NCI-H187 (cell line): Measurements from ENCODE around the gene PAM.
"Not testable (repeated sequence)": the region's sequence is repeated elsewhere in the genome, so short reads cannot be mapped to it uniquely, and the experiment has no call there.

ENCODE experiments used
- DNase-seq, 2 experiments: peaks; one replicate each; lab custom pipeline; 2025; lab: John Stamatoyannopoulos, UW

PAM gene

DNA sequence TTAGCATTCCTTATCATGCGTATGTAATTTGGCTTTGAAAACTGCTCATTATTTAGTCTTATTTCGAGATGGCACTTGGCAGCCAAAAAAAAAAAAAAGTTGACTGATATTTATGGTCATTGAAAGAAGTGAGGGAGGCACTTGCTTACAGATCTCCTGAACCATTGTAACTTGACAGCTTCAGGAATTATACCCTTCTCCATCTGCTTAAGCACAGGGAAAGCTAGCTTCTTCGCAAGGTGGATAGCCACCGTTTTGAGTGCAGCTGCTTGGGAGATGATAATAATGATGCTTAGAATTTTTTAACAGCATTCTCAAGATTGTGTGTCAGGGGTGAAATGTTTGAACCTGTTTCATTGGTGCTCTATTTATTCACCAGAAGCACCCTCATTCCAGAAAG, 248.8 kb downstream of the PAM start:
- no peak for DNase-seq

DNA sequence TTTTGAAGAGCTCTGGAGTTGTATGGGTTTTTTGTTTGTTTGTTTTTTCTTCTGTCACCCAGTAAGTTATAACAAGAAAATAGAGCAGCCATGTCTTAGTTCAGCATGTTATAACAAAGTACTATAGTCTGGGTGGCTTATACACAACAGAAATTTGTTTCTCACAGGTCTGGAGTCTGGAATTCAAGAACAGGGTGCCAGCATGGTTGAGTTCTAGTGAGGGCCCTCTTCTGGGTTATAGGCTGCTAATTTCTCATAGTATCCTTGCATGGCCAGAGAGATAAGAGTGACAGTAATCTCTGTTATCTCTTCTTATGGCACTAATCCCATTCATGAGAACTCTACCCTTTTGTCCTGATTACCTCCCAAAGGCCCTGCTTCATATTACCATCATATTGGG, 250.2 kb downstream of the PAM start:
- no peak for DNase-seq

DNA sequence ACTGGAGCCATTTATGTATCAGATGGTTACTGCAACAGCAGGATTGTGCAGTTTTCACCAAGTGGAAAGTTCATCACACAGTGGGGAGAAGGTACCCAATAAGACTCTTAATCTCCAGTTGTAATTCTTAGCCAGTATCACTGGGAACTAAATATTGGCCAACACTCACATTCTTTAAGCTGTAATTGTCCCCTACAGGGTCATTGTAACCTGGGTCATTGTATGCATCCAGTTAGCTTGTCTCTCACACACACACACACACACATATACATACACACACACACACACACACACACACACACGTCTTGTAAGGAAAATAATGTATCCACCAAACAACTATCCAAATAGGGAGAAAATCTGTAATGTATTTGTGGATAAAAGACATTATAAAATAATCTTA, 251.8 kb downstream of the PAM start:
- DNase-seq, result no peak

DNA sequence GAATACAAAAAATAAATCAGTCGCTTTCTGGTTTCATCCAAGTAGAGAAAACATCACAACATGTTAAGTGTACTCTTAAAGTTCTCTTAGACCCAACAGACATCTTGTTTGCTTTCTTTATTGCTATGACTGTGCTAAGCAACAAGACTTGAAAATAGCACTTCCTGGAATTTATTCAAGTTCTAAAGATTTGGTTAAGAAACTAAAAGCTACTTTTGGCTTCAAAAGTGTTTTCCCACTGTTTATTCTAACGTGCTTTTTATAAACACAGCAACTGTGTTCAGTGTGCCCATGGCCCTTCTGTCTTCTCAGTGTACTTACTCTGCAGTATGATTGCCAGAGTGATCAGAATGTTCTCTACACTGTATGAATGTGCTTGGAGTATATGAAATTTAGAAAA, 255.1 kb downstream of the PAM start:
- DNase-seq, result no peak

DNA sequence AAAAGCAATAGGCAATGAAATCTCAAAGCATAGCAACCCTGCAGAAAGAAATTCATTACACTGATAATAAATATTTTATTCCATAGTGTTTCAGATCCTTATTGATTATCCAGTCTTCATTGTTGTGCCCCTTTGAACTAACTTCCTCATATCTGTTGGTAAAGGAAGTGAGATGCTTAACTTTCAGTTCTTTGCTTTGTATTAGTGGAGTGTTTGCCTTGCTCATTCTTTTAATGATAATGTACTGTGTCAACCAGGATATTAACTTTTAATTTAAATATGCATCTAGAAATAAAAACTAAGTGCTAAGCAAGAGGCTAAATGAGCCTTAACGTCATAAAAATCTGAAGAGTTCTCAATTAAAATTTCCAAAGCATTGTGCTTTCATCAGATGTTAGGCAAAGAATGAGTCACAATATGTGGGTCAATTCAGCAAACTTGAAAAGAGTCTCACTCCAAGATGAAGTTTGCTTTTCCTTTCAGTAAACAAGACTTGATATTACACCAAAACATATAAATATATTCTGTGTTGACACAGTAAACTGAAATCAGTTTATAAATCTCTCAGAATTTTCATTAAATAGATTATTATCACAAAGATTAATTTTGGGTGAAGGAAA, 258.9 kb downstream of the PAM start:
- DNase-seq, result no peak

DNA sequence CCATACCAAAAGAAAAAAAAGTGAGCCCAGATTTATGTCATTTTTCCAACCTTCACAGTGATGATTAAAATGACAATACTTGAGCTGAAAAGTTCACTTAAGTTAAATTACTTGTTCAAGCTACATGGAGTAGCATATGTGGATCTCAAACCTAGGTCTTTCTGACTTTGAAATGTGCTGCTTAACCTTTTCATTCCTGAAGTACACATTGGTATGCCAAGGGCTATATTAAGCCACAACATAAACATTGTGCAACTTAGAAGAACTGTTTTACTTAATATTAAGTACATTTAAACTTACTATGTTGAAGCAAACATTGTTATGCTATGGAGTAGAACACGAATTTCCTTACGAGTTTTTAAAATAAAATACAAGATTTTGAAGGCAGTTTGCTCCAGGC, 259.9 kb downstream of the PAM start:
- no peak for DNase-seq

DNA sequence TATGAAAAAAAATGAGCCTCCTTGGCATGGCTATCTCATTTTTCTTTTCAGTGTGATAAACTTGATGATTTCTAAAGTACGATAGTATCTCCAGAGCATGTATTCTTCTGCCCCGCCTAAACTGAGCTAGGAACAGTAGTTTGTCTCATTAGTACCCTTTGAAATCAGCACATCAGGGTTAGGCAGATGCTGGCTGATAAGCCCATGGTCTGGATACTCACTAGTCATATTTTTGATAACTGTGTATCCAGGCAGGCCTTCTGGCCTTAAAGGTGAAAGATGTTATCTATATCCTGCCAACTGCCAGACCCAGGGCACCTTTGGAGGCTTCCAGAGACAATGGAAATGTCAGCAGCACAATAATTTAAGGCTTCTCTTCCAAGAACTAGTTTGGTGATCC, 261.1 kb downstream of the PAM start:
- no peak for DNase-seq

DNA sequence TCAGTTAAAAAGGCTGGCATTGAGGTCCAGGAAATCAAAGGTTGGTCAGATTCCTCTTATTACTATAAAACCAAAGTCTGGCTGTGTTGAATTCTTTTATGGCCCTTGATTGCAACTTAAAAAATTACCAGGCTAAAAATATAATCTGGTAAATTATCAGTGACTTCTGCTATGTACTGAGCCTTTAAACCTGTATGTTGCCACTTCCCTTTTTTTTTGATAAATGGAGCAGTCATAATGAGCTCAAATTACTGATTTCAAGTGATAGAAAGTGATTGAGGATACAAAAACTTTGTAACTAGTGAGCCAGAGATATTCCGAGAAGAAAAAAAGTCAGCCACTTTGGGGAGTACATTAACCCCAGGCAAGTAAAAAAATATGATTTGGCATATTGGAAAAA, 264.7 kb downstream of the PAM start:
- DNase-seq, result no peak

DNA sequence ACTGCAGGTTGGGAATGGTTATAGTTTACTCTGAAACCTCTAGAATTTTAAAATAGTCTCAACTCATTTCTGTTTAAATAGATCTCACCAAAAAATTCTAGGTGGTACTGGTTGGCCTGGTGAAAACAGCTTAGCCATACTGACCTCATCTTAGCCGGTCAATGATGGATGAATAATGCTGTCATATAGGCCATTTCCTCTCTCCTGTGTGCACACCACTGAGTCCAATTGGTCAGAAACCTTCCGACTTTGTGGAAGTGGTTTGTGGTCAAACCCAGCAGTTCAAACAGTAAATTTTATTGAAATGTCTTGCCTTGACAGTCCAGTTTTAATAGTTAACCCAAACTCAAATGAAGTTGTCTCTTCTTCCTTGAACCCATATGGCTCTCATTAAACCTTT, 266.2 kb downstream of the PAM start:
- DNase-seq, result no peak

DNA sequence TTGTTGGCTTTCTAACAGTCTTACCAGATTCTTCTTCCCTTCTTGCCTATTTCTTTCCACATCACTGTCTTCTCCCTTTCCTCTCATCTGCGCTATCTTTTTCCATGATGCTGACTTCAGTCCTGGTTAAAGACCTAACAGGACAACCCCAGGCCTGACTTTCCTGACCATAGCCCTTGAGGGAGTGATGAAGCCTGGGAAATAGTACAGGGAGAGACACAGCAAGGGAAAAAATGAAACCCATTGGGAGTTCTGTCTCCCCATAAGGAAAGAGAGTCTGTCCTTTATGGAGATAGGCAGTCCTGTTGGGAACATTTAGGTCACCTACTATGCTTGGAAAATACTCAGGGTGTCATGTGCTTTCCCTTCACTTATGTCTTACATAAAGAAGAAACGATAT, 272.2 kb downstream of the PAM start:
- DNase-seq, result no peak

DNA sequence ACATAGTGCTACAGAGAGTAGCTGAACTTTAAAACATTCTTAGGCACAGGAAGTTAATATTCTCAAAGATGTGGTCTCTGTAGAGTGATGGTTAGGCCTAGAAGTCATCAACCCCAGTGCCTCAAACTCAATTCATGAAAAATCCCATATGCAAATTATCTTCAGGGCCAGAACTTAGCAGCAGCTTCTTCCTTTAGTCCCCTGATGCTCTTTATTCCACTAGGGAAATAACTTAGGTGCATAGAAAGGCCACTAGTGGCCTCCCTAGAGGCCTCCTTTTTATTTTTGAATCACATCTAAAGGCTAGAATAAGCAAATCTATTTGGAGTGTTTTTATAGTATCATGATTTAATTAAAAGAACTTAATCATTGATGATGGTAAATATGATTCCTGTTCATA, 276.5 kb downstream of the PAM start:
- no peak for DNase-seq

DNA sequence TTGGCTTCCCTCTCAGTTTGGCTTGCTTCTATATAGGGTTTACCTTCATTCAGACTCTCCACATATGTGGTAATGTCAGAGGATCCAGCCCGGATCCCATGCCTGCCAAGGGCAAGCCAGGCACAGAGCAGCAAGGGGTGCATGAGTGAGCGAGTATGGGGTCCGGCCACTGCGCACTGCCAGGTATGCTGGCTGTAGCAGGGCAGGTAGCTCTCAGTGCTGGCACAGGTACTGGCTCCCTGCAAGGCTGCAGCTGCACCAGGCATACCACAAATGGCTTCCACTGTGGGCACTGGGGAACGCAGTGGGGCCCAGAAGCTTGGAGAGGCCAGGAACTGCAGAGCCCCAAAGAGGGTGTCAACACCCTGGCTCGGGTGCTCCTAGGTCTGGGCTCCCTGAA, 278.6 kb downstream of the PAM start:
- DNase-seq, result no peak

DNA sequence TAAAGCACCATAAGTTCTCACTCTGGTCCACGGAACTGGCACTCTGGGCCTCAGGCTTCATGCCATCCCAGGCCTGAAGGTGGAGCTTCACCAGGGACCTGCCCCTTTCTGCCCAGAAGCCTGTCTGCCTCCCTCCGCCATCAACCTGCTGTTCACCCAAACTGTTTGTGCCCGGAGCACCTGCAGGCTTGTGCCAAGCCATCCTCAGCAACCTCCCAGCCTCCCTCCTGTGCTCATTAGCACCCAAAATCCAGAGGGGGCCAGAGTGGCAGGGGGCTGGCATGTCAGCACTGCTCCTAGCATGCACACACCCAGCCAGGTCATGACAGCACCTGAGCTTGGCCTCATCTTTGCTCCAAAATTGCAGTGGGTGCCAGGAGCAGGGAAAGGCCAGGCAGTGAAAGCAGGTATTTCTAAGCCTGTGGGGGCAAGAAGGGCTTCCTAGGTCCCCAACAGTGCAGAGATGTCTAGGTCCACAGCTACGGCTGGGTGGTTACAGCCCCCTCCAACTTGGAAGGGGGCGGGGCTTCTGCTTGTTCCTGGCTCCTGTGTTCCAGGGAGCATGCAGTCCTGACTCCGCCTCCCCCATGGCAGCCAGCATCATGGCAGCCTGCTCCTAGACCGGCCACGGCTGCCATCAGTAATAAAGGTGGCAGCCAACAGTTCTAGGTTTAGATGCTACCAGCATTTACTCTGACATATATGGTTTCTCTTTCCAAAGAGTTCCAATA, 279.7 kb downstream of the PAM start:
- DNase-seq, result no peak

DNA sequence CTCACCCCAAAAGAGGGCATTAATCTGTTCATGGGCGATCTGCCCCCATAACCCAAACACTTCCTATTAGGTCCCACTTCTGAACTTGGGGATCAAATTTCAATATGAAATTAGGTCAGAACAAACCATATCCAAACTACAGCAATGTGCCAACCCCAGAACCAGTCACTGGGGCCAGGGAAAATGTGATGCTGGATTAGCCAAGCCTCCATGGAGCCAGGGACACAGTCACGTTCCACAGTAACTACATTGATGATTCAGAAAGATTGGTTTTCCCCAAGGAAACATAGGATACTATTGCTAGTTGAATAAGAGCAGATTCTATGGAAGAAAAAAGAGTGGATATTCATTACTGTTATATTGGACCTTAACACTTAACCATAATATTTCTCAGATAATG, 280.6 kb downstream of the PAM start:
- DNase-seq, result no peak

DNA sequence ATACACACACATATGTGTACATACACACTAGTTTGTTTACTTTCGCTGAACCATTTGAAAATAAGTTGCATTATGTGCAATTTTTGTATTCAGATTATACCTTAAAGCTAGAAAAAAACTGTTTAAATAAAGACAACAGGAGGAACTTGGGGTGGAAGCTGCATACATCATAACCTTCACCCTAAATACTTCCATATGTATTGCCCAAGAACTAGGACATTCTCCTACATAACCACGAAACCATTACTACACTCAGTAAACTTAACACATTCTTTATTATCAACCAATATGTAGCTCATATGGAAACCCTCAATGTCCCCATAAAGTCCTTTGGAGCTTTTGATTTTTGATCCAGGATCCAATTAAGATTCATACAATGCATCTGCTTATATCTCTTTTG, 281.5 kb downstream of the PAM start:
- no peak for DNase-seq

DNA sequence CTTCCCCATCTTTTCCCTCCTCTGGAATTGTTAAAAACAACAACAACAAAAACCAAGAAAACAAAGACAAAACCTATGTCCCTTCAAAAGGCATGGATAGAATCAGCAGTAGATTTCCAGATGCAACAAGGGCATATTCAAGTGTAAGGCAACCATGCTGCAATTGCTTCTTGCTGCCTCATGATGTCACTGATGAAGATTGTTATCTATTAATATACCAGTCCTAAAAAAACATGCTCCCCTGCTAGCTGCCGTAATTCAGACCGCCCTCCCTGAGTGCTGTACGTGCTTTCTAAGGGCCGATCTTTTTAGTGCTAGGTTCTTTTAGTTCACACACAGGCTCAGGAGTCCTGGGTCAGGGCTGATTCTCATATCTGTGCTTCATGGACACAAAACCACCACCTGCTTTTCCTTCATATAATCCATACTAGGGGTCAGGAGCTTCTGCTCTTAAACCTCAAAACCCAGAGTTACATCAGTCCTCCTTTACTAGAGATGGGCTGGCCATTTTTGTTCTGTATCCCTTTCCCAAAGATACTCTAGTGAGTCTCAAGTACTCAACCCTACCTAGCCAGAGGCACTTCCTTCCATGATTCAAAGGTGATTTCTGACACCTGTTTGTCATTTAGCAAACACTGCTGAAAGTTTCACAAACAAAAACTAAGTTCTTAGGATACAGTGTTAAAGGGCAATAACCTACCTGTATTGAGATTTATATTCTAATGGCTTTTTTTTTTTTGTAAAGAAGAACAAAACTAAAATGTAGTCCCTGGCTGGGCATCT, 282.8 kb downstream of the PAM start:
- no peak for DNase-seq

DNA sequence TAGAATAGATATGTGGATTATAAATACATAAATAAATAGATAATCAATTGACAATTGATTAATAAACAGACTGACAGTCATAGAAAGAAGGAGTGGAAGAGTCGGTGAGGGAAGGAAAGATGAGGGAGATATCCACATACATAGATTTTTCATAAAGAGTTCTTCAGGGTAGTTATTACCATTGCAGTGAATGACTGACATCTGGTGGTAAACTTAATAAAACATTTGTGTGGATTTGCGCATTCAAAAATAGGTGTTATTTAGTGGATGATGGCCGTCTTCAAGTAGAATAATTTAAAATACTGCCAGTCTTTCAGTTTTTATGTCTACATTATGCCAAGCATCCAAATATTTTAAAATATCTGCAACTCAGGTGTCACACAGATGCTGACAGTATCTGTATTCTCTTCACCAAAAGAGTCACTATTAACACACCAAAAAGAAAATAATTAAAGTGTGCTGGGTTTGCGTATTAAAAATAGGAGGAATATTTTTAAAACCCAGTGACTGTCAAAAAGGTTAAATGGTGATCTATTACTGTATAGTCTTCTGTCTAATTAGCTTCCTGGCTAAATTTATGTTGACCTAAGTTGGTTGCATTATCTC, 286.1 kb downstream of the PAM start:
- DNase-seq, result peak in 1 of 2 experiments; percentile 13

DNA sequence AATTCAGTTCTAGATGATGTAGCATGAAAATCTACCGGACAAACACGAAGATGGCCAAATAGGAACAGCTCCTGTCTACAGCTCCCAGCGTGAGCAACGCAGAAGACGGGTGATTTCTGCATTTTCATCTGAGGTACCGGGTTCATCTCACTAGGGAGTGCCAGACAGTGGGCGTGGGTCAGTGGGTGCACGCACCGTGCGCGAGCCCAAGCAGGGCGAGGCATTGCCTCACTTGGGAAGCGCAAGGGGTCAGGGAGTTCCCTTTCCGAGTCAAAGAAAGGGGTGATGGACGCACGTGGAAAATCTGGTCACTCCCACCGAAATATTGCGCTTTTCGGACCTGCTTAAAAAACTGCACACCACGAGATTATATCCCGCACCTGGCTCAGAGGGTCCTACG, 291.6 kb downstream of the PAM start:
- DNase-seq, result not testable (repeated sequence)

DNA sequence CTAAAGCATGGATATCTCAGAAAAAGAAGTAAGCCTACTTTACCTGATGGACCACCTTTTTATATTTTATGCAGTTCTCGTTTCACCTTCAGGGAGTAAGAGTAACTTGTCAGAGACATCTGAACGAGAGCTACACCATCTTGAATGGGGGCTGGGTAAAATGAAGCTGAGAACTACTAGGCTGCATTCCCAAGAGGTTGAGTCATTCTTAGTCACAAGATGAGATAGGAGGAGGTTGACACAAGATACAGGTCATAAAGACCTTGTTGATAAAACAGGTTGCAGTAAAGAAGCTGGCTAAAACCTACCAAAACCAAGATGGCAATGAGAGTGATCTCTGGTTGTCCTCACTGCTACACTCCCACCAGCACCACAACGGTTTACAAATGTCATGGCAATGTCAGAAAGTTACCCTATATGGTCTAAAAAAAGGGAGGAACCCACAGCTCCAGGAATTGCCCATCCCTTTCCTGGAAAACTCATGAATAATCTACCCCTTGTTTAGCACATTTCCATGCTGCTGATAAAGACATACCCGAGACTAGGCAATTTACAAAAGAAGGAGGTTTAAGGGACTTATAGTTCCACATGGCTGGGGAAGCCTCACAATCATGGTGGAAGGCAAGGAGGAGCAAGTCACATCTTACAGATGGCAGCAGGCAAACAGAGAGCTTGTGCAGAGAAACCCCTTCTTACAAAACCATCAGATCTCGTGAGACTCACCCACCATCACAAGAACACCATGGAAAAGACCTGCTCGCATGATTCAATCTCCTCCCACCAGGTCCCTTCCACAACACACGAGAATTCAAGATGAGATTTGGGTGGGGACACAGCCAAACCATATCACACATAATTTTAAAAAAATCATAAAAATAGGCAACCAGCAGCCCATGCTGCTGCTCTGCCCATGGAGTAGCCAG, 302.4 kb downstream of the PAM start:
- DNase-seq, result no peak

DNA sequence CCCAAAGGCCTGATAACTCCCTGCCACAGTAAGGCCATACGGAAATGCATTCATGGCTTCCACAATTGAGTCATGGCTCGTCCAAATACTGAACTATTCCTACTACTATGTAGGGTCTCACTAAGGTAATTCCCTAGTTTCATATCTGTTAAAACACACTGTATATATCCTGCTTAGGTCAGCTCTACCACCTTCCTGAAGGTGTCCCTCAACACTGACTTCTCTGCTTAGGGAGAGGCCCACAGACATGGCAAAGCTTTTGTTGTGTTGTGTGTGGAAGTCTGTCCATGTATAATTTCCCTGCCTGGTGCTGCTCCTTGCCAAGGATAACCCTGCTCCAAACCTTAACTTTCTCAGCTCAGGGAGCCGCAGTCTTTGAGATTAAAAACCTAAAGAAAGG, 304.4 kb downstream of the PAM start:
- no peak for DNase-seq

DNA sequence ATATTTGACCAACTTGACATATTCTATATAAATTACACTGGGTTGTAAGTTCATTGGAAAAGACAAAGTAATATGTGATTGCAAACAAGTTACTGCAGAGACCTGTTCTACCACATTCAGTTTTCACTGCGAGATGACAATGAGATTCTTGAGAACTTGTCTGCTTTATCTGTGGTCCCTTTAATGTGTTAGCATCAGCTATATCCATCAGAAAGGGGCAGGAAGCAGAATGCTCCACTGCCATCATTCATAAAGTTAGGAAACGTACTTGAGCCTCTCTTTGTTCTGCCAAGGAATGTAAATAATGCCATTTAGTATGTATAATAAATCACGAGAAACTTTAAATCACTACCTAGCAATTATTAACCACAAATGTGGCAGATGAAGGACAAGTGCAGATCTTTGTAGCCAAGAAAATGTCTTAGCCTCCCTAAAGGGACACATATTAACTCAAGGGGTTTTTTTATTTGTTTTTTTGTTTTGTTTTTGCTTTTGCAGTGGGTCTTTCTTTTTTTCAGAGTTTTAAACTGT, 305.4 kb downstream of the PAM start:
- no peak for DNase-seq

DNA sequence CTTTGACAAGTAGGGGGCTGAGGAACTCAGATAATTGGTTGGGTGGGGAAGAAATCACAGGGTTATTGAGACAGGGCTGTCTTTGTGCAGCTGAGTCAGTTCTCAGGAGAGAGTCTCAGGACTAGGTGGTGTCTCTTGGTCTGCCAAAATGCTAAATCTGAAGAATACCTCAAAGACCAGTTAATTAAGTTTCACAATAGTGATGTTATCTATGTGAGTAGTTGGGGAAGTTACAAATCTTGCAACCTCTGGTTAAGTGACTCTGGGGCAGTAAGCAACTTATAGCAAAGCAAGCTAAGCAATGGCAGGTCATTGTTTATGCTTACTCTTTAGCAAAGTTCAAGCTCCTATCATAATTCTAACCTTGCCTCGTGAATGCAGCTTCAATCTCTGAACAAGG, 311.2 kb downstream of the PAM start:
- no peak for DNase-seq
